T1000 (cell line): ENCODE measurements around the gene SLC6A15.

Source experiments
- DNase-seq: peaks from one replicate; lab custom pipeline; 2025; ENCODE audit warnings: mixed read lengths; lab: John Stamatoyannopoulos, UW

The SLC6A15 gene

GRCh38 chr12:84874825-84875139 lies 37.8 kb downstream of the SLC6A15 start:
- DNase-seq = no peak

- DNase-seq = no peak
Observed at GRCh38 chr12:84874125-84874824, 38.3 kb downstream of the SLC6A15 start.

GRCh38 chr12:84862186-84862585 lies 50.4 kb downstream of the SLC6A15 start:
- DNase-seq = no peak

- DNase-seq = no peak
Observed at GRCh38 chr12:84860718-84861117, 51.9 kb downstream of the SLC6A15 start.

- no peak for DNase-seq
Observed at GRCh38 chr12:84858796-84859195, 53.8 kb downstream of the SLC6A15 start.

- DNase-seq = no peak
Observed at GRCh38 chr12:84857525-84858208, 54.9 kb downstream of the SLC6A15 start.

- no peak for DNase-seq
Observed at GRCh38 chr12:84856156-84856900, 56.3 kb downstream of the SLC6A15 start.

GRCh38 chr12:84843593-84844144 lies 68.9 kb downstream of the SLC6A15 start:
- no peak for DNase-seq

GRCh38 chr12:84842406-84843013 lies 70.1 kb downstream of the SLC6A15 start:
- no peak for DNase-seq

- no peak for DNase-seq
Observed at GRCh38 chr12:84841591-84841990, 71.0 kb downstream of the SLC6A15 start.

GRCh38 chr12:84840356-84840755 lies 72.2 kb downstream of the SLC6A15 start:
- DNase-seq = no peak

- DNase-seq = no peak
Observed at GRCh38 chr12:84826925-84827324, 85.7 kb downstream of the SLC6A15 start.

GRCh38 chr12:84825149-84825548 lies 87.5 kb downstream of the SLC6A15 start:
- no peak for DNase-seq

- DNase-seq = no peak
Observed at GRCh38 chr12:84822525-84822924, 90.1 kb downstream of the SLC6A15 start.

GRCh38 chr12:84816916-84817695 lies 95.5 kb downstream of the SLC6A15 start:
- no peak for DNase-seq

GRCh38 chr12:84814664-84815245 lies 97.8 kb downstream of the SLC6A15 start:
- DNase-seq = no peak

- no peak for DNase-seq
Observed at GRCh38 chr12:84813780-84814663, 98.6 kb downstream of the SLC6A15 start.

GRCh38 chr12:84811291-84811690 lies 101.3 kb downstream of the SLC6A15 start:
- DNase-seq = no peak

- no peak for DNase-seq
Observed at GRCh38 chr12:84810611-84811010, 102.0 kb downstream of the SLC6A15 start.
